Spleen (tissue), 7 donors: ENCODE results near the gene ATP12A.

Experiments
- CTCF ChIP-seq, 11 experiments: fragments of 200-600 bp in 7 of 11; fragments of 450-650 bp in 4 of 11; sonication (generic) in 4 of 11; IDR thresholded peaks in 8 of 11; conservative IDR thresholded peaks in 3 of 11; 1 replicate in 7 of 11; 2 replicates in 4 of 11; pipeline versions ENCODE4 v1.4.0 to v1.8.0; 2016 to 2021; ENCODE audit warnings: antibody characterized with exemption in 11 of 11, inconsistent platforms in 4 of 11, mild to moderate bottlenecking in 1 of 11
- POLR2A ChIP-seq, 3 donors: fragments of 450-650 bp; IDR thresholded peaks; one replicate each; pipeline ENCODE4 v1.5.1; 2017; ENCODE audit warnings: antibody characterized with exemption in 3 of 3, mild to moderate bottlenecking in 1 of 3
- POLR2AphosphoS5 ChIP-seq, 3 donors: sonication (generic); formaldehyde crosslinking; IDR thresholded peaks; one replicate each; pipeline ENCODE4 v1.5.1; 2017; ENCODE audit warnings: antibody characterized with exemption in 3 of 3
- donor health status: DM: no; HTN: no; CAD: no; lungs with moderate emphysema.
- donor health status: DM: no; HTN: no; CAD: no.
- donor health status: DM: no; HTN: no; CAD: no.

- no peak for TF ChIP-seq POLR2A (IDR thresholded peaks at IDR 0.05)
- TF ChIP-seq CTCF (IDR thresholded peaks at IDR 0.05 in 8 of 11, conservative IDR thresholded peaks at IDR 0.05 in 3 of 11): no peak
- TF ChIP-seq POLR2AphosphoS5 (IDR thresholded peaks at IDR 0.05): no peak
These were observed 38.2 kb downstream of the ATP12A start for GRCh38 chr13:24718192-24718965.
